Ramos (cell line): Measurements from ENCODE around the gene ENTPD8.

Source experiments
- in situ Hi-C: fragments of 300-500 bp; cut with MboI; formaldehyde crosslinking; loops from one replicate; pipeline ENCODE4 v1.14.3; 2022; ENCODE audit warnings: low sequenced_read_pairs; ENCODE audit not compliant: unreplicated experiment

The ENTPD8 gene

GRCh38 chr9:137477778-137478612 is 36.8 kb upstream of the ENTPD8 start:
- in situ Hi-C loops = no loop called here

GRCh38 chr9:137476856-137477255 is 35.7 kb upstream of the ENTPD8 start:
- in situ Hi-C loops = no loop called here

GRCh38 chr9:137475666-137476065 is 34.5 kb upstream of the ENTPD8 start:
- in situ Hi-C loops = no loop called here

- in situ Hi-C loops = loop anchor here (25.0 kb wide), 1 partner anchor 687 kb away; the partner anchor contains the start of genes CCDC183 and TMEM141
These were observed 33.1 kb upstream of the ENTPD8 start for GRCh38 chr9:137474271-137474670.

GRCh38 chr9:137470785-137471184 is 29.6 kb upstream of the ENTPD8 start:
- in situ Hi-C loops = loop anchor here (25.0 kb wide), 1 partner anchor 683 kb away; the partner anchor contains the start of genes CCDC183 and TMEM141

- in situ Hi-C loops = loop anchor here (25.0 kb wide), 1 partner anchor 681 kb away; the partner anchor contains the start of genes CCDC183 and TMEM141
These were observed 26.7 kb upstream of the ENTPD8 start for GRCh38 chr9:137467896-137468295.

- in situ Hi-C loops = loop anchor here (25.0 kb wide), 1 partner anchor 680 kb away; the partner anchor contains the start of genes CCDC183 and TMEM141
These were observed 26.0 kb upstream of the ENTPD8 start for GRCh38 chr9:137467161-137467581.

- in situ Hi-C loops = loop anchor here (25.0 kb wide), 1 partner anchor 679 kb away; the partner anchor contains the start of genes CCDC183 and TMEM141
These were observed 25.4 kb upstream of the ENTPD8 start for GRCh38 chr9:137466389-137467085.

GRCh38 chr9:137465720-137466388 is 24.7 kb upstream of the ENTPD8 start:
- in situ Hi-C loops = loop anchor here (25.0 kb wide), 1 partner anchor 679 kb away; the partner anchor contains the start of genes CCDC183 and TMEM141

- in situ Hi-C loops = loop anchor here (25.0 kb wide), 1 partner anchor 678 kb away; the partner anchor contains the start of genes CCDC183 and TMEM141
These were observed 24.0 kb upstream of the ENTPD8 start for GRCh38 chr9:137465000-137465719.

GRCh38 chr9:137464291-137464999 is 23.3 kb upstream of the ENTPD8 start:
- in situ Hi-C loops = loop anchor here (25.0 kb wide), 1 partner anchor 677 kb away; the partner anchor contains the start of genes CCDC183 and TMEM141

GRCh38 chr9:137463931-137464290 is 22.8 kb upstream of the ENTPD8 start:
- in situ Hi-C loops = loop anchor here (25.0 kb wide), 1 partner anchor 677 kb away; the partner anchor contains the start of genes CCDC183 and TMEM141

- in situ Hi-C loops = loop anchor here (25.0 kb wide), 1 partner anchor 676 kb away; the partner anchor contains the start of genes CCDC183 and TMEM141
These were observed 22.1 kb upstream of the ENTPD8 start for GRCh38 chr9:137462986-137463930.

GRCh38 chr9:137462396-137462985 is 21.3 kb upstream of the ENTPD8 start:
- in situ Hi-C loops = loop anchor here (25.0 kb wide), 1 partner anchor 675 kb away; the partner anchor contains the start of genes CCDC183 and TMEM141

- in situ Hi-C loops = loop anchor here (25.0 kb wide), 1 partner anchor 675 kb away; the partner anchor contains the start of genes CCDC183 and TMEM141
These were observed 20.7 kb upstream of the ENTPD8 start for GRCh38 chr9:137461663-137462395.

GRCh38 chr9:137461316-137461662 is 20.1 kb upstream of the ENTPD8 start:
- in situ Hi-C loops = loop anchor here (25.0 kb wide), 1 partner anchor 674 kb away; the partner anchor contains the start of genes CCDC183 and TMEM141
